HG02588 (cell line): ENCODE results near the gene PARP15.

Experiments
- ATAC-seq: cut with Tn5 transposase; IDR thresholded peaks from one replicate; pipeline ENCODE4 v1.9.1; 2021; ENCODE audit warnings: mild to moderate bottlenecking, moderate library complexity; ENCODE audit not compliant: unreplicated experiment

PARP15 gene

GRCh38 chr3:122568755-122569154 is 8.7 kb upstream of the PARP15 start:
- ATAC-seq: no peak

DNA sequence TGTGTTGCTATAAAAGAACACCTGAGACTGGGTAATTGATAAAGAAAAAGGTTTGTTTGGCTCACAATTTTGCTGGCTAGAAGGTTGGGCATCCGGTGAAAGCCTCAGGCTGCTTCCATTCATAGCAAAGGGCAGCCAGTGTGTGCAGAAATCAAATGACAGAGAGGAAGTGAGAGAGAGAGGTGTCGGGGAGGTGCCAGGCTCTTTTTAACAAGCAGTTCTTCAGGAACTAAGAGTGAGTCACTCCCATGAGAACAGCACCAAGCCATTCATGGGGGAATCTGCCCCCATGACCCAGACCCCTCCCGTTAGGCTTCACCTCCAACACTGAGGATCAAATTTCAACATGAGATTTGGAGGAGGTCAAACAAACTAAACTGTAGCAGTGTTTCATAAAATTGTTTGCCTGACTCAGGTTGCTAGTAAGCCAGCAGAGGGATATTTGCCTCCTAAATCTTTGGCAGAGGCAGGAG is 4.5 kb upstream of the PARP15 start:
- ATAC-seq: no peak

DNA sequence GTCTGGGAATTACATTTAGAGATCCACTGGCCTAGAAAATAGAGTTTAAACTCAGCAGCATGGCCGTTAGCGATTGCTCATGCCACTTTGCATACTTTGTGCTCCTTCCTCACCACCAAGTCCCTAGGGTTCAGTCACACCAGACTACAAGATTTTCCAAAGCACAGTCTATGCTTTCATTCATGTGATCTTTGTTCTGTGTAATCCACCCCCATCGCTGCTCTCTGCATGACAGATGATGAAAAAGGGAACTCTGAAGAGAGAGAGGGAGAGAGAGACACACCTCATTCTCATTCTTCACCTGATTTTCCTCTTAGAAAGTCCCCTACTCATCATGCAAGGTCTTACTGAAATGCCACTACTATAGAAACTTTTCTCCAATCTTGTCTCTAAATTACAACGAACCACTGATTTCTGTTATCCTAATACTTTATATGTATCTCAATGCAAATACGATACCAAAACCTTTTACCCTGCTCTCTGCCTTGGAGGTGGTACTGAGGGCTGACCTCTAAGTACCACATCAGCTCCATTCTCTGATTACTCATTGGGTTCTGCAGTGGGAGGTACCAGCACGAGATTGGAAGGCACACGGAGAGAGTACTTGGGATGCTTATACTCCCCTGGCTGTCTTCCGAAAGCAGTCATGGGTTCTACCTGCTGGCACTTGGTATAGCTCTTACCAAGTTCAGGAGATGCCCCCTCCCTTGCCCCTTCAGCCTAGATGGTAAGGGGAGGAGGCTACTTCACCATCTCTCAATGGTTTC is 1.1 kb upstream of the PARP15 start:
- peak; percentile 78 for ATAC-seq

- no peak for ATAC-seq
Observed at GRCh38 chr3:122578069-122578740, 755 bp downstream of the PARP15 start.

DNA sequence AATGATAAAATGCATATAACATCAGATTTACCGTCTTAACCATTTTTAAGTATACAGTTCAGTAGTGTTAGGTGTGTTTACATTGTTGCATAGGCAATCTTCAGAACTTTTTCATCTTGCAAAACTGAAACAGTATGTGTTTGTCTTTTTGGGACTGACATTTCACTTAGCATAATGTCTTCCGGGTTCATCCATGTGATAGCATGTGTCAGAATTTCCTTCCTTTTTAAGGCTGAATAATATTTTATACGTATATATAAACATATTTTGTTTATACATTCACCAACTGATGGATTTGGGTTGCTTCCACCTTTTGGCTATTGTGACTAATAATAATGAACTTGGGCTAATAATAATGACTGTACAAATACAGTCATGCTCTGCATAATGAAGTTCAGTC is 3.0 kb downstream of the PARP15 start:
- ATAC-seq: no peak

GRCh38 chr3:122581622-122582021 is 4.2 kb downstream of the PARP15 start:
- no peak for ATAC-seq

DNA sequence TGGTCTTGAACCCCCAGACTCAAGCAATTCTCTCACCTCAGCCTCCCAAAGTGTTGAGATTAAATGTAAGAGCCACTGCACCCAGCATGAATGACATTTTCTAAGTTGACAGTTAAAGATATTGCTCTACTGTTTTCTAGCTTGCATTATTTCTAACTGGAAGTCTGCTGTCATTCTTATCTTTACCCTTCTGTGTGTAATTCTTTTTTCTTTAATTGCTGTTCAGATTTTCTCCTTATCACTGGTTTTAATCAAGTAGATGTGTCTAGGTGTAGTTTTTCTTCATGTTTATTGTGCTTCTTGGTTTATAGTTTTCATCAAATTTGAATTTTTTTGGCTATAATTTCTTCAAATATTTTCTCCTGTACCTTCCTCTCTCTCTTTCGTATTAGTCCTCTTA is 4.9 kb downstream of the PARP15 start:
- ATAC-seq: no peak

DNA sequence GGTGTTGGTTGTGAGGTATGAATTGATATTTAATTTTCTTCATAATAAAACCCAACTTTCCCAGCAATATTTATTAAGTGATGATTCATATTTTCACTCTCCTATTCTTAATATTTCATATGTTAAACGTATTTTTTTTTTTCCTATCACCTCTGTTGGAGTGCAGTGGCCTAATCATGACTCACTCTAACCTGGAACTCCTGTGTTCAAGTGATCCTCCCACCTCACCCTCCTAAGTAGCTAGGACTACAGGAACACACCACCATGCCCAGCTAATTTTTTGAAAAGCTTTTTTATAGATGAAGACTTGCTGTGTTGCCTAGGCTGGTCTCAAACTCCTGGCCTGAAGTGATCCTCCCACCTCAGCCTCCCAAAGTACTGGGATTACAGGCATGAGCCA is 8.6 kb downstream of the PARP15 start:
- no peak for ATAC-seq

GRCh38 chr3:122586773-122587485 is 9.5 kb downstream of the PARP15 start:
- no peak for ATAC-seq

DNA sequence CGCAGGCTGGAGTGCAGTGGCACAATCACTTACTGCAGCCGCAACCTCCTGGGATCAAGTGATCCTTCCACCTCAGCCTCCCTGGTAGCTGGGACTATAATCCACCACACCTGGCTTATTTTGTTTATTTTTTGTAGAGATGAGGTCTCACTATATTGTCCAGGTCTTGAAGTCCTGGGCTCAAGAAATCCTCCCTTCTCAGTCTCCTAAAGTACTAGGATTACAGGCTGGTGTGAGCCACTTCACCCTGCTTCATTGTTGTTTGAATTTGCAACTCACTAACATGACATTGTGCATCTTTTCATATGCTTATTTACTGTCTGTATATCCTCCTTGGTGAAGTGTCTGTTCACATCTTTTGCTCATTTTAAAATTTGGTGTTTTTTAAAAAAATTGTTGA is 10.1 kb downstream of the PARP15 start:
- ATAC-seq: no peak

DNA sequence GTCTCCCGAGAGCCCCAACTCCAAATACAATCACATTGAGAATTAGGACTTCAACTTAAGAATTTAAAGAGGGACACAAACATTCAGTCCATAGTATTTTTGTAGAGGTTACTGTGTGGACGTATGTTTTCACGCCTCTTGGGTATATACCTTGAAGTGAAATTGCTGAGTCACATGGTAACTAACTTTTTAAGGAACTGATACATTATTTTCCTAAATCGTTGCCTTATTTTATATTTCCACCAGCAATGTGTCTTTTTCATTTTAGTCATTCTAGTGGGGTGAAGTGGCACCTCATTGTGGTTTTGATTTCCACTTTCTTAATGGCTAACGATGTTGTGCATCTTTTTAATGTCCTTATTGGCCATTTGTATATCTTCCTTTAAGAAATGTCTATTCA is 11.8 kb downstream of the PARP15 start:
- peak; percentile 67 for ATAC-seq

DNA sequence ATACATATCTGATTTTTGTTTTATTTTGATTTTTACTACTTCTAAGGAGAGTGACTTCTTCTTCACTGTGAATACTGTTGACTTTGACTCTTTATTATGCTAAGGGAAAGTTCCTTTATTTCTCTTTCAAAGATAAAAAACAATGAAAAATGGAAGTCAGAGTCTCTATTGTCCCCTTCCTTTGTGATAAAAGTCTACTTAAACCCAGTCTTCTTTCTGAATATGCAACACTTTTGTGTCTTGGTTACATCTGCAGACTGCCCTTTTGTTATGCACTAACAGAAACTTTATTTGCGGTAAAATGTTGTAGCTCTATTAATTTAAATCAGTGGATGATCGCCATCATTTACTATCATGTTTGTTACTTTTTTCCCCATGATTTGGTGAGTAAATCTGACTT is 13.2 kb downstream of the PARP15 start:
- ATAC-seq: no peak

GRCh38 chr3:122594025-122594424 is 16.6 kb downstream of the PARP15 start:
- no peak for ATAC-seq

GRCh38 chr3:122598151-122598550 is 20.7 kb downstream of the PARP15 start:
- no peak for ATAC-seq

GRCh38 chr3:122598556-122598955 is 21.1 kb downstream of the PARP15 start:
- ATAC-seq: no peak

- ATAC-seq: no peak
Observed at GRCh38 chr3:122602011-122602710, 24.7 kb downstream of the PARP15 start.

DNA sequence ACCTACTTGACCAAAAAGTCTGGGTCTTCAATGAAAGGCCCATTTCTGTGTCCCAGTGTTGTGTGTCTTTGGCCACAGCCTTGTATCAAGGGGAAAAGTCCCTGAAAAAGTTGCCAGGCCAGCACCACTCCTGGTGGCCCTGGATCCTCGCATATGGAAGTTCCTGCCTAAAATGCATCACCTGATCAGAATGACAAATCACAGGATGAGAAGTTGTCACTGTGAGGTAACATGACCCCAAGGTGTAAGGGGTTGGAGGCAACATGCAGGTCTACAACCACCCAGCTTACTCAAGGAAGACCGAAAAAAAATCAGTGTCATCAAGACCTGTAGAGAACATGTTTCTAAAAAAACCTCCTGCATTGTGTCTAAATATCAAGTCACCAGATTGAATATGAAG is 25.6 kb downstream of the PARP15 start:
- no peak for ATAC-seq

DNA sequence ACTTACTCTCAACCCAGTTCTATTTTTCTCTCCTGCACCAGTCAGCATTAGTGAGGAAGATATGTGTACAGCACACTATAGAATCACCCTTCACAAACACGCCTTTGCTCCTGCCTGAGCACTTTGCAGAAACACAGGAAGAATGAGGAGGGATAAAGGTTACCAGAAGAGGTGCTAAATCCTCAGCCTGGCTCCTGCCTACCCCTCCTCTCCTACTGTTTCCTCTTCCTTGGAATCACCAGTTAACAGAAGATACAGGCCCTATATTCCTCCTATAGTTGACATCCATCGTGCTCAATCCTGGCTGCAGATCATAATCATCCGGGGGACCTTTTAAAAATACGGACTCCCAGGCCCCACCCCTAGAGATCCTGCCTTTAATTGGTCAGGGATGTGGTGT is 28.9 kb downstream of the PARP15 start:
- no peak for ATAC-seq

- ATAC-seq: no peak
Observed at GRCh38 chr3:122608916-122609315, 31.5 kb downstream of the PARP15 start.

- peak; percentile 92 for ATAC-seq
Observed at GRCh38 chr3:122609798-122610559, 32.5 kb downstream of the PARP15 start.
